ENCODE results near the gene OPRL1. TPM values are rescaled to one million over a fixed set of nuclear protein-coding genes. Genes with fewer than 3 reads are reported as not detected.

Gene OPRL1
- total RNA-seq, 1 donor from 2014 or later = 0.52 TPM

DNA sequence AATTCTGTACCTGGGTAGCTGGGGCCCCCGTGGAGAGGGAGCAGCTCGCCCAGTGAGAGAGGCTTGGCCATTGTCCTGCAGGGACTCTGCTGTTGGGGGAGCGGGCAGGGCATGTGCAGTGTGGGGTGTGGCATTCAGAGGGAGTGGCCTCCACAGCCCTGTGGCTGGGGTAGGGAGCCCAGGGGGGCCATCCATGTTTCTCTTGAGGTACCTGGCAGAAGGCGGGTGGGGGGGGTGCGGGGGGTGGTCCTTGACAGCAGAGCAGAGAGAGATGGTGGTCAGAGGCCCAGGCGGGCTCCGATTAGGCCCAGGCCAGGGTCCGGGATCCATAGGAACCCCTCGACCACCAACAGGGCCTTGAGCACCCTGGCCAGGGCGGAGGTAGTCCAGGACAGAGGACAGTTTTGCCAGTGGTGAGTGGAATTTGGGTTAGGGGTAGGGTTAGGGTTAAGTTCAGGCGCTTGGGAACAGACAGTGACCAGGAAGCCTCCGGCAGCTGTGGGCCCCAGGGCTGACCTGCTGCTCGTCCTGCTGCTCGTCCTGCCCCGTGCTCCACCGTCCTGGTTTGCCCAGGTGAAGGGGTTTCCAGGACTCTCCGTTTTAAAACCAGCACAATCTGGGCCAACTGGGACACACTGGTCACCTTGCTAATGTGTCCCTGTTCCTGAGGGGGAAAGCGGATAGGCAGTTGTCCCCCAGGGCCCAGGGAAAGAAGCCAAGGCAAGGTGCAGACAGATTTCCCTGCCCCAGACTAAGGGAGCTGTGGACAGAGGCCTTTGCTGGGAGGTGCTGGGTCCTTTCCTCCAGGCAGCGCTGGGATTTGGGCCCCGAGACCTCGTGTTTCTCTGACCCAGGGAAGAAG is 59.5 kb downstream of the OPRL1 start:
- Histone ChIP-seq H3K36me3 (ENCODE audit: control insufficient read depth in 3 of 3, insufficient read depth in 3 of 3, low read length in 3 of 3) (no peaks in the 10 kb centered on the region), H3K27ac (ENCODE audit: low read depth, low read length) (no peak overlapping the region), H3K4me1 (ENCODE audit: control insufficient read depth in 3 of 3, insufficient read depth in 3 of 3, low read length in 3 of 3) (no peaks in the 10 kb centered on the region), H3K9ac (ENCODE audit: low read depth in 1 of 3, low read length in 3 of 3) (no peak overlapping the region), H3K4me3 (ENCODE audit: low read length in 3 of 3) (no peak overlapping the region), H3K27me3 (ENCODE audit: control insufficient read depth in 3 of 3, insufficient read depth in 3 of 3, low read length in 3 of 3) (peaks cover 19 to 24% (median 22%) of the 10 kb centered on the region in 3 donors), H3K9me3 (ENCODE audit: control insufficient read depth in 3 of 3, low read length in 3 of 3) (no peaks in the 10 kb centered on the region)

DNA sequence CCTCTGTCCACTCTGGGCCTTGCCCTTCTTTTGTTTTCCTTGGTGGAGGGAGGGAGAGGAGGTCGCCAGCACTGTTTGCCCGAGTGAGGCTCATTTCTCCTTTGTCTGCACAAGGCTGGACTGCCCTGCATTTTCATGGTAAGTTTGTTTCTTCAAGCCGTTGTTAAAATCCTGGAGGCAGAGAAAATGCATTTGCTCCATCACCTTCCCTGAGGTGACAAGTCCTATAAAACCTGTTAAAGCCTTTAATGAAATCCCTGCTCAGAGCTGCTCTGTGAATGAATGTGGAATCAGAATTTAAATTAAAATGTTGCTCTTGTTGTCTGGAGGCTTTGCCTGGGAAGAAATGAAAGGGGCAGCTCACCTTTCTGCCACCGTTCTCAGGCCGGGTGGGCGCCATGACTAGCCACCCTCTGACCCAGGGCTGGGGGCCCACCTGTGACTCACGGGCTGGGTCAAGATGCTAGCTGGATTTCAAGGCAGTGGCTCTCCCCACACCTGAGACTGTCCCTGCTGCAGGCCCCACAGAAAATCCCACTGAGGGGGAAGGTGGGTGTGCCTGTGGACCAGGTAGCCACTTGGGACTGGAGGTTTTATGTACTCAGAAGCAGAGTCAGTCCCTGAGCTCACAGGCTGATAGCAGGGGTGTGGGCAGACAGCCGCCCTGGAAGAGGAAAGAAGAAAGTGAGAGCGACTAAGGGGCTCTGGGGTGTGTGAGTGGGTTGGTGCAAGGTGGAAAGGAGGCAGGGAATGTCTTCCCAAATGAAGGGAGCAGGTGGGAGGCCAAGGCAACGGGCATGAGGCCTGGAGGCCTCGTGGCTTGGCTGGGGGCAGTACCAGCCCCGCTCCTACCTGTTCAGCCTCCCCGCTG is 60.4 kb downstream of the OPRL1 start:
- no peaks in the 10 kb centered on the region for H3K36me3 ChIP-seq (ENCODE audit: control insufficient read depth in 3 of 3, insufficient read depth in 3 of 3, low read length in 3 of 3)
- no peak overlapping the region for H3K4me3 ChIP-seq (ENCODE audit: low read length in 3 of 3)
- peaks cover 0 to 3% (median 0%) of the 10 kb centered on the region in 3 donors for H3K9me3 ChIP-seq (ENCODE audit: control insufficient read depth in 3 of 3, low read length in 3 of 3)
- no peak overlapping the region for H3K27ac ChIP-seq (ENCODE audit: low read depth, low read length)
- H3K9ac ChIP-seq (ENCODE audit: low read depth in 1 of 3, low read length in 3 of 3) = no peak overlapping the region
- peaks cover 19 to 24% (median 22%) of the 10 kb centered on the region in 3 donors for H3K27me3 ChIP-seq (ENCODE audit: control insufficient read depth in 3 of 3, insufficient read depth in 3 of 3, low read length in 3 of 3)
- H3K4me1 ChIP-seq (ENCODE audit: control insufficient read depth in 3 of 3, insufficient read depth in 3 of 3, low read length in 3 of 3) = no peaks in the 10 kb centered on the region

DNA sequence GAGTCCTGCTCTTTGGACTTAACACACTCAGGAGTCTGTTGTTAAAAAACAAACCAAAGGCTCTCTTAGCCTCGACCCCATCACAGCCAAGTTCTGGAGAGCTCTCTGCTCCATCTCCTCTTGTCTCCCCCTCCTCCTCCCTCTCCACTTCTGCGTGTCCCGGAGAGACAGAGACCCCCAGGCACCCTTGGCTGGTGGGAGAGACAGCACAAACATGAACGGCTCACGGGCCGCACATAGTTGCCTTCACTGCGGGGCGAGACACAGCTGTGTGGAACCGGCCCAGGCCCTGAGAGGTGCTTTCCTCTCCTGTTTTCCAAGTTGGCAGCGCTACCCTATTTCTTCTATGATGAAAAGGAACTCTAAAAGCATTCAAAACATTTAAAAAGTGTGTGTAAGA is 61.1 kb downstream of the OPRL1 start:
- no peaks in the 10 kb centered on the region for H3K36me3 ChIP-seq (ENCODE audit: control insufficient read depth in 3 of 3, insufficient read depth in 3 of 3, low read length in 3 of 3)
- no peaks in the 10 kb centered on the region for H3K4me1 ChIP-seq (ENCODE audit: control insufficient read depth in 3 of 3, insufficient read depth in 3 of 3, low read length in 3 of 3)
- H3K4me3 ChIP-seq (ENCODE audit: low read length in 3 of 3) = no peak overlapping the region
- peaks cover 3 to 6% (median 4%) of the 10 kb centered on the region in 3 donors for H3K9me3 ChIP-seq (ENCODE audit: control insufficient read depth in 3 of 3, low read length in 3 of 3)
- H3K9ac ChIP-seq (ENCODE audit: low read depth in 1 of 3, low read length in 3 of 3) = no peak overlapping the region
- H3K27ac ChIP-seq (ENCODE audit: low read depth, low read length) = no peak overlapping the region
- H3K27me3 ChIP-seq (ENCODE audit: control insufficient read depth in 3 of 3, insufficient read depth in 3 of 3, low read length in 3 of 3) = peaks cover 19 to 29% (median 20%) of the 10 kb centered on the region in 3 donors

DNA sequence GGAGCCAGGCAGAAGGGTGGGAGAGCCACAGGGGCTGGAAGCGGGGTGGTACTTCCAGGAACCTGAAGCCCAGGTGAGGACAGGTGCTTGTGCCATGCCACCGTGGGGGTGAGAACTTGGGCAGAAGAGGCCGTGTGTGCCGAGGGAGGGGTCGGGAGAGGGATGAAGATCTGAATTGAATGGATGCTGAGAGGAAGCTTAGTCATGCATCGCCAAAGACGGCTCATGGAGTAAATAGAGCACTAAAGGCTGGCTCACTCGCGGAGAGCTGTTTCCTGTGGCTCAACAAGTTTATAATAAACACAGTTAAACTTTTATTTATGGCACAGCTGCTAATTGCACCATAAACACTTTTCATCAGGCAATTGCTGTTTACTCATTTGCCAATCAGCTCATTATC is 62.7 kb downstream of the OPRL1 start:
- H3K4me3 ChIP-seq (ENCODE audit: low read length in 3 of 3) = no peak overlapping the region
- H3K27ac ChIP-seq (ENCODE audit: low read depth, low read length) = no peak overlapping the region
- no peak overlapping the region for H3K9ac ChIP-seq (ENCODE audit: low read depth in 1 of 3, low read length in 3 of 3)
- no peaks in the 10 kb centered on the region for H3K4me1 ChIP-seq (ENCODE audit: control insufficient read depth in 3 of 3, insufficient read depth in 3 of 3, low read length in 3 of 3)
- H3K27me3 ChIP-seq (ENCODE audit: control insufficient read depth in 3 of 3, insufficient read depth in 3 of 3, low read length in 3 of 3) = peaks cover 19 to 40% (median 29%) of the 10 kb centered on the region in 3 donors
- peaks cover 3 to 6% (median 4%) of the 10 kb centered on the region in 3 donors for H3K9me3 ChIP-seq (ENCODE audit: control insufficient read depth in 3 of 3, low read length in 3 of 3)
- H3K36me3 ChIP-seq (ENCODE audit: control insufficient read depth in 3 of 3, insufficient read depth in 3 of 3, low read length in 3 of 3) = no peaks in the 10 kb centered on the region

DNA sequence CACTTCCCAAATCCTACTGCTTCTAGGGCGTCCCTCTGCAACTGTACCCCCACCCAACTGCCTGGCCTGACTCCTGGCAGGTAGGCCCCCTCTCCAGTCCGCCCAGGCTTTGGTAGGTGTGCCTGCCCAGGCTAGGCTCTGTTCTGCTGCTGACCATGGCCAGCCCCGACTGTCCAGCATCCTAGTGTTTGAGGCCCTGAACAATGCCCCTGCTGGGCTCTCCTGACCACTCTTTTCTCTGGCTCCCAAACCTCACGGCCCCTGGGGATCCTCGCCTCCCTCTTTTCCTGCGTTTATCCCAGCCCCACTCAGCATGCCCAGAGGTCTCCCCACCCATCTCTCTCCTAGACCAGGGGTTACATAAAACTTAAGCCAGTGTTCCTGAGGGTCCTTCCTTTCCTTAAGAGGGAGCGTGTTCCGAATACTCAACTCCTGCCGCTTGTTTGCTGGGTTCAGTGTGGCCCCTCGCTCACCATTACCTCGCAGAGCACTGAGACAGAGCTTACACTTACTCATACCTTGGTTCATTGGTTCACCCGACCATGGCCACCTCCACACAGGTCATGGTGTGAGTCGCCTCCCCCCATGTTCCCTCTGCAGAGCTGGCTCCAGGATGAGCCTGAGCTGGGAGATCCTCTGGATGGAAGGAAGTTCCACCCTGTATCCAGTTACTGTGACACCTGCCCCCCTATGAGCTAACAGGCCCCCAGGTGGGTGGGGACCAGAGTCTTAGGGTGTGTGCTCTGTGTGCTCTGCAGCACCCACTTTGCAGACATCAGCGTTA is 63.3 kb downstream of the OPRL1 start:
- no peak overlapping the region for H3K4me3 ChIP-seq (ENCODE audit: low read length in 3 of 3)
- H3K36me3 ChIP-seq (ENCODE audit: control insufficient read depth in 3 of 3, insufficient read depth in 3 of 3, low read length in 3 of 3) = no peaks in the 10 kb centered on the region
- peaks cover 19 to 40% (median 31%) of the 10 kb centered on the region in 3 donors for H3K27me3 ChIP-seq (ENCODE audit: control insufficient read depth in 3 of 3, insufficient read depth in 3 of 3, low read length in 3 of 3)
- peaks cover 3 to 6% (median 4%) of the 10 kb centered on the region in 3 donors for H3K9me3 ChIP-seq (ENCODE audit: control insufficient read depth in 3 of 3, low read length in 3 of 3)
- no peaks in the 10 kb centered on the region for H3K4me1 ChIP-seq (ENCODE audit: control insufficient read depth in 3 of 3, insufficient read depth in 3 of 3, low read length in 3 of 3)
- H3K9ac ChIP-seq (ENCODE audit: low read depth in 1 of 3, low read length in 3 of 3) = no peak overlapping the region
- no peak overlapping the region for H3K27ac ChIP-seq (ENCODE audit: low read depth, low read length)

DNA sequence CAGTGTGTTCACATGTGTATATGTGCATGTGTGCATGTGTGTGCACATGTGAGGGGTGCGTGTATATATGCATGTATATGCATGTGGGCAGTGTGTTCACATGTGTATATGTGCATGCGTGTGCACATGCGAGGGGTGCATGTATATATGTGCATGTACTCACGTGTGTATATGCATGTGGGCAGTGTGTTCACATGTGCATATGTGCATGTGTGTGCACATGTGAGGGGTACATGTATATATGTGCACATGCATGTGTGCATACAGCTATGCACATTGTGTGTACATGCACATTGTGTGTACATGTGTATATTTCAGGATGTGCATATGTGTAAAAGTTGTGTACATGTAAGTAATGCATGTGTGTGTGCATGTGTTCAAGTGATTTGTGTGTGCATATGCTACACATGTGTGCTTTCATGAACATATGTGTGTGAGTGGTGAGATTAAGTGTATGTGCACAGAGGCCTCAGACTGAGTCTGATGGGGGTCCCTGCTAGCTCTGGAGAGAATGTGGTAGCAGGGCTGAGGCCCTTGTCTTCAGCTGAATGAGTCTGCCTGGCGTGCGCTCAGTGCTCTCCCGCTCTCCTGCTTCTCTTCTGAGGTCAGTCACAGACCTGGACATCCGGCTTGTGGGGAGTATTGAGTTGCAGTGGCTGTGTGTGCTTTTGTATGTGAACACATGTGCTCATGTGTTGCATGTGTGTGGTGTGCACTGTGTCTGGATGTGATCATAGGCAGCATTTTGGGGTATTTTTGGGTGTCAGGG is 64.4 kb downstream of the OPRL1 start:
- Histone ChIP-seq H3K9ac (ENCODE audit: low read depth in 1 of 3, low read length in 3 of 3) (no peak overlapping the region), H3K27me3 (ENCODE audit: control insufficient read depth in 3 of 3, insufficient read depth in 3 of 3, low read length in 3 of 3) (peaks cover 19 to 40% (median 31%) of the 10 kb centered on the region in 3 donors), H3K27ac (ENCODE audit: low read depth, low read length) (no peak overlapping the region), H3K36me3 (ENCODE audit: control insufficient read depth in 3 of 3, insufficient read depth in 3 of 3, low read length in 3 of 3) (no peaks in the 10 kb centered on the region), H3K4me3 (ENCODE audit: low read length in 3 of 3) (no peak overlapping the region), H3K9me3 (ENCODE audit: control insufficient read depth in 3 of 3, low read length in 3 of 3) (peaks cover 3 to 6% (median 4%) of the 10 kb centered on the region in 3 donors), H3K4me1 (ENCODE audit: control insufficient read depth in 3 of 3, insufficient read depth in 3 of 3, low read length in 3 of 3) (no peaks in the 10 kb centered on the region)

DNA sequence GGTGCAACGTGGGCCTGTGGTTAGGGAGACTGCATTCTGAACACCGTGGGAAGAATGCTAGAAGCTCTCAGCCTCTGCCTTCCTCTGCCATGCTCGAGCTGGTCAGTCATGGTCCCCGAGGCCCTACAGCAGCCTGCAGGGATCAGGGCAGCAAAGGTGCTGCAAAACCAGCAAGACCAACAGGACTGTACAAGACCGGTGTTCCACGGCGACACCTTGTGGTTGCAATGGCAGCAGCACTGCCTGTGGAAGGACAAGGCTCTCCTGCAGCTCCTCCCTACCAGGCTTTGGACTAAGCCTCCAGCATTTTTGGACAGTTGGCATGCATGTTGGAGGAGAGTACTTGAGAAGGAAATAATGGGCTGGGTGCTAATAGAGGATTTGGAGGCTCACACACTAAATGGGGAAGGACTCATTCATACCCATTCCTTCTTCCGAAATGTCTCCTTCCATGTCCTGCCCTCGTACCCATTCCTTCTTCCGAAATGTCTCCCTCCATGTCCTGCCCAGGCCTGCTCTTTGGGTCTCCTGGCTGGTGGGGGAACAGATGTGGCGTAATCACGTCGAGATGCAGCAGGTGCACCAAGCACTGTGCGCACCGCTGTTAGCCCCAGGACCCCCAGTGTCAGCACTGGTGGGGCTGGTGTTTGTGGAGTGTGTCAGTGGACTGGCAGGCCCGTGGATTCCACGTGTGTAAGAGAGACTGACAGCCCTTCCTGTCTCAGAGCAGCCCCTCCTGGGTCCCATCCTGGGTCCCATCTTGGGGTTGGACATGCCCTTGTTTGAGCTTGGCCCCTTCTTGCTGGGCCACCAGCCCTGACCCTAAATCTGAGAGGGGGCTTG is 65.8 kb downstream of the OPRL1 start:
- Histone ChIP-seq H3K27me3 (ENCODE audit: control insufficient read depth in 3 of 3, insufficient read depth in 3 of 3, low read length in 3 of 3) (peaks cover 19 to 36% (median 29%) of the 10 kb centered on the region in 3 donors), H3K4me1 (ENCODE audit: control insufficient read depth in 3 of 3, insufficient read depth in 3 of 3, low read length in 3 of 3) (no peaks in the 10 kb centered on the region), H3K9ac (ENCODE audit: low read depth in 1 of 3, low read length in 3 of 3) (no peak overlapping the region), H3K4me3 (ENCODE audit: low read length in 3 of 3) (no peak overlapping the region), H3K36me3 (ENCODE audit: control insufficient read depth in 3 of 3, insufficient read depth in 3 of 3, low read length in 3 of 3) (no peaks in the 10 kb centered on the region), H3K27ac (ENCODE audit: low read depth, low read length) (no peak overlapping the region), H3K9me3 (ENCODE audit: control insufficient read depth in 3 of 3, low read length in 3 of 3) (peaks cover 3 to 9% (median 4%) of the 10 kb centered on the region in 3 donors)

DNA sequence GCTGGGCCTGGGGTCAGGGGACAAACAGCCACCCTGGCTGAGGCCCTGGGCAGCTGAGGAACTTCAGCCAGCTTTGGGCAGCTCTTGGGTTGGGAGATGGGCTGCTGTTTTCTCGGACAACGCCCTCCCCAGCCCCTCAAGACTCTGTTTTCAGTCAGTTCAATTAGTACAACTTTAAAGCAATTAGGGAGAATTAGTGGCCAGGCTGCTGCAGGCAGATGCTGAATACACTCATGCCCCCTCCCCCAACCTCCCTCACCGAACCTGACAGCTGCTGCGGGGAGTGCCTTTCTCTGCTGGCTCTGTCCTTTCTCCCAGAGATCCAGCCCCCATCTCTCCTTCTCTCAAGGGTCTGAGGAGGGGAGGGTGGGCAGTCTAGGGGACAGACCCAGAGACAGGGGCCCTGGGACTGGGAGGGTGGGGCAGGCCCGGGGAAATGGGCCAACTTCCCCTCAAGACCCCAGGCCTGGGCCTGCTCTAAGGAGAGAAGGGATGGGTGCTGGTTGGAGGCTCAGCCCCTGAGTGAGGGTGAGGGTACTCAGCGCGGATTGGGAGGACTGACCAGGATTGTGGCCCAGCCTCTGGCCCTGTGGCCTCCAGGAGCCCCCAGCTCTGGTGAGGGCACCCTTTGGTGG is 66.5 kb downstream of the OPRL1 start:
- no peaks in the 10 kb centered on the region for H3K36me3 ChIP-seq (ENCODE audit: control insufficient read depth in 3 of 3, insufficient read depth in 3 of 3, low read length in 3 of 3)
- no peak overlapping the region for H3K27ac ChIP-seq (ENCODE audit: low read depth, low read length)
- H3K4me3 ChIP-seq (ENCODE audit: low read length in 3 of 3) = no peak overlapping the region
- peaks cover 19 to 36% (median 25%) of the 10 kb centered on the region in 3 donors for H3K27me3 ChIP-seq (ENCODE audit: control insufficient read depth in 3 of 3, insufficient read depth in 3 of 3, low read length in 3 of 3)
- no peak overlapping the region for H3K9ac ChIP-seq (ENCODE audit: low read depth in 1 of 3, low read length in 3 of 3)
- peaks cover 3 to 9% (median 4%) of the 10 kb centered on the region in 3 donors for H3K9me3 ChIP-seq (ENCODE audit: control insufficient read depth in 3 of 3, low read length in 3 of 3)
- no peaks in the 10 kb centered on the region for H3K4me1 ChIP-seq (ENCODE audit: control insufficient read depth in 3 of 3, insufficient read depth in 3 of 3, low read length in 3 of 3)

Data from skeletal muscle tissue (tissue), 4 donors.